ENCODE data around the gene ZFYVE28.

ZFYVE28 gene

DNA sequence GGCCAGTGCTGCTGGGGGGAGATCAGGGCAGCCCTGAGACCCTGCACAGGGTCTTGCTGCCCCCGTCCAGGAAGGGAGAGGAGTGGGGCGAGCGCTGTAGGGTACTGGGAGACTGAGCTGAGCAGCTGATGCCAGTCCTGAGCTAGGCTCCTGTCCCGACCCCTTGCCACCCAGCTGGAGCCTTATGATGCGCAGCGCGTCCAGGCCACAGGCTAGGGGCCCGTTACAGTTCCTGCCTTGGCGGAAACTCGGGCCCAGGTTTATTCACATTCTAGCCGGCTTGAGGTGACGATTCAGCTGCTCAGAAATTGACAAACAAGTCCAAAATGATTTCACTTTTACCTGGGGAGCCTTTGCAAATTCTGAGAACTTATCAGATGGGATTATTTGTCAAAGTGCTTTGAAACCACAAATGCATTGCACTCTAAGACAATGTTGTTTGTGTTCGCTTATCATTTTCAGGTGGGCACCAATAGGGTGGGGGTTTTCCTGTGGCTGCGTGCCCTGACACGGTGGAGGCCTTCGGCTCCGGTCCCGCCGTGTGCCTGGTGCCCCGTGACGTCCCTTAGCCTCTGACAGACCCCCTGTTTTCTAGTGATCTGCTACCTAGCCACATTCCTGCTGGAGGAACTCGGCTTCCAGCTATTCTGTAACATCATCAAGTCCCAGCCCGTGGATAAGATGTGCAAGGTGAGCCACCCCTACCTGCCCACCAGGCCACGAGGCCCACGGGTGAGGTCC is 19.2 kb upstream of the ZFYVE28 start:
- TF ChIP-seq FOXP2 (optimal IDR thresholded peaks at IDR 0.05; ENCODE audit: borderline replicate concordance, extremely low read depth, extremely low read length, insufficient read depth), result no peak

- no peak for TF ChIP-seq POLR2AphosphoS5 (IDR thresholded peaks at IDR 0.05; ENCODE audit: low read depth, low read length)
- TF ChIP-seq SIN3A (IDR thresholded peaks at IDR 0.05; ENCODE audit: borderline replicate concordance, insufficient read depth, low read length), result no peak
- no peak for TF ChIP-seq REST (IDR thresholded peaks at IDR 0.05; ENCODE audit: insufficient read depth in 1 of 2, low read depth in 2 of 2, low read length in 2 of 2)
- TF ChIP-seq TAF1 (IDR thresholded peaks at IDR 0.05; ENCODE audit: borderline replicate concordance, insufficient read depth, low read length), result no peak
- no peak for TF ChIP-seq FOXP2 (optimal IDR thresholded peaks at IDR 0.05; ENCODE audit: borderline replicate concordance, extremely low read depth, extremely low read length, insufficient read depth)
Measured at GRCh38 chr4:2436761-2437474, 18.5 kb upstream of the ZFYVE28 start.

DNA sequence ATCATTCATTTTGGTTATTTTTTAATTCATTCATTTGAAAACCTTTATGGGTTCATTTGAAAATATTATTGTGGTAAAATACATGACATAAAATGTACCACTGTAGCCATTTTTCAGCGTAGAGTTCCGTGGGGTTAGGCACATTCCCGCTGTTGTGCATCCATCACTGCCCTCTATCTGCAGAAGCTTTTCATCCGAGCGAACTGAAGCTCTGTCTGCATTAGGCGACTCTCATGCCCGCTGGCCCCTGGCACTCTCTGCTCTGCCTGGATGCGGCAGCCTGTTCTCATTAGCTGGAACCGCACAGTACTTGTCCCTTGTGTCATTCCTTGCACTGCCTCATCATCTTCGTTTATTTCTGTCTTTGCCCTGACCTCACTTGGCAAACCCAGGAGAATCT is 17.9 kb upstream of the ZFYVE28 start:
- TF ChIP-seq POLR2AphosphoS5 (IDR thresholded peaks at IDR 0.05; ENCODE audit: low read depth, low read length), result no peak
- TF ChIP-seq SIN3A (IDR thresholded peaks at IDR 0.05; ENCODE audit: borderline replicate concordance, insufficient read depth, low read length), result no peak
- TF ChIP-seq TAF1 (IDR thresholded peaks at IDR 0.05; ENCODE audit: borderline replicate concordance, insufficient read depth, low read length), result no peak
- no peak for TF ChIP-seq FOXP2 (optimal IDR thresholded peaks at IDR 0.05; ENCODE audit: borderline replicate concordance, extremely low read depth, extremely low read length, insufficient read depth)
- no peak for TF ChIP-seq REST (IDR thresholded peaks at IDR 0.05; ENCODE audit: insufficient read depth in 1 of 2, low read depth in 2 of 2, low read length in 2 of 2)

DNA sequence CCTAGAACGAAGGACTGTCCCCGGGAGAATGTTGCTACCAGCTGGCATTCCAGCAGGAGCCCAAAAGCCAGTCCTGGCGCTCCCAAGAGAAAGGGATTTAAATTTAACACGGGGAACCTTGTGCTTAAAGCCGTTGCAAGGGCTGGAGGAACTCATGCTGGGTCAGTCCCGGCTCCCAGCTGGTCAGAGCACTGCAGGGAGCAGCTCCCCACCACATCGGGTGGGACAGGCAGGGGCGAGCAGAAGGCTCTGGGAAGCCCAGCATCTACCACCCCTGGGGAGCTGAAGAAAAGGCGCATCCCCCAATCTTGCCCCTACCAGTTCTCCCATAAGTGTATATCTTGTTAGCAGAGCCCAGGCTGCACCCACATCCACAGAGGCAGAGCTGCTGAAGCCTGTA is 16.0 kb upstream of the ZFYVE28 start:
- TF ChIP-seq FOXP2 (optimal IDR thresholded peaks at IDR 0.05; ENCODE audit: borderline replicate concordance, extremely low read depth, extremely low read length, insufficient read depth) (no peak), REST (IDR thresholded peaks at IDR 0.05; ENCODE audit: insufficient read depth in 1 of 2, low read depth in 2 of 2, low read length in 2 of 2) (no peak), TAF1 (IDR thresholded peaks at IDR 0.05; ENCODE audit: borderline replicate concordance, insufficient read depth, low read length) (no peak), SIN3A (IDR thresholded peaks at IDR 0.05; ENCODE audit: borderline replicate concordance, insufficient read depth, low read length) (no peak), POLR2AphosphoS5 (IDR thresholded peaks at IDR 0.05; ENCODE audit: low read depth, low read length) (no peak)

GRCh38 chr4:2433609-2434350 is 15.3 kb upstream of the ZFYVE28 start:
- TF ChIP-seq SIN3A (IDR thresholded peaks at IDR 0.05; ENCODE audit: borderline replicate concordance, insufficient read depth, low read length) (no peak), REST (IDR thresholded peaks at IDR 0.05; ENCODE audit: insufficient read depth in 1 of 2, low read depth in 2 of 2, low read length in 2 of 2) (no peak), TAF1 (IDR thresholded peaks at IDR 0.05; ENCODE audit: borderline replicate concordance, insufficient read depth, low read length) (no peak)
